DOHH2 (cell line): ENCODE data around the gene TCP11L1.
"Not testable (repeated sequence)": the region's sequence is repeated elsewhere in the genome, so short reads cannot be mapped to it uniquely, and the experiment has no call there.

ENCODE experiments used
- H3F3A ChIP-seq: fragments of 200-600 bp; sonication (generic), shearing (Covaris generic); 2 replicates; pipeline ENCODE4 v1.6.0; 2016; ENCODE audit warnings: antibody characterized with exemption, mild to moderate bottlenecking; ENCODE audit not compliant: control insufficient read depth, insufficient read depth
- H3K27ac ChIP-seq: fragments of 200-600 bp; sonication (generic); 2 replicates; pipeline ENCODE4 v1.5.1; 2014; ENCODE audit warnings: low read depth, mild to moderate bottlenecking, low read length, moderate library complexity
- H3K27me3 ChIP-seq: fragments of 200-600 bp; sonication (generic); 2 replicates; pipeline ENCODE4 v1.6.1; 2014; ENCODE audit warnings: mild to moderate bottlenecking, low read length, mixed read lengths; ENCODE audit not compliant: control insufficient read depth
- H3K36me3 ChIP-seq: fragments of 200-600 bp; sonication (generic); 2 replicates; pipeline ENCODE4 v1.6.1; 2014; ENCODE audit warnings: mild to moderate bottlenecking, low read length, moderate library complexity, mixed read lengths; ENCODE audit not compliant: control insufficient read depth
- H3K4me1 ChIP-seq: fragments of 200-600 bp; sonication (generic); 2 replicates; pipeline ENCODE4 v1.6.1; 2014; ENCODE audit warnings: mild to moderate bottlenecking, low read length, mixed read lengths; ENCODE audit not compliant: control insufficient read depth
- H3K4me2 ChIP-seq: fragments of 200-600 bp; sonication (generic); 2 replicates; pipeline ENCODE4 v1.6.0; 2014; ENCODE audit warnings: mild to moderate bottlenecking, low read length, moderate library complexity
- H3K4me3 ChIP-seq: fragments of 200-600 bp; sonication (generic); 2 replicates; pipeline ENCODE4 v1.5.1; 2014; ENCODE audit warnings: mild to moderate bottlenecking, low read length, mixed read lengths
- H3K79me2 ChIP-seq: fragments of 200-600 bp; sonication (generic); 2 replicates; pipeline ENCODE4 v1.6.1; 2014; ENCODE audit warnings: mild to moderate bottlenecking, low read length, mixed read lengths; ENCODE audit not compliant: control insufficient read depth
- H3K9me2 ChIP-seq: fragments of 200-600 bp; sonication (generic); replicated peaks from 2 replicates; pipeline ENCODE4 v1.6.1; 2014; ENCODE audit warnings: mild to moderate bottlenecking, low read length, mixed read lengths; ENCODE audit not compliant: control insufficient read depth
- H3K9me3 ChIP-seq: fragments of 200-600 bp; sonication (generic); 2 replicates; pipeline ENCODE4 v1.6.1; 2014; ENCODE audit warnings: antibody characterized with exemption, low read length, mixed read lengths; ENCODE audit not compliant: control insufficient read depth, insufficient read depth
- H4K20me1 ChIP-seq: fragments of 200-600 bp; sonication (generic); 2 replicates; pipeline ENCODE4 v1.6.0; 2014; ENCODE audit warnings: low read depth, mild to moderate bottlenecking, antibody characterized with exemption, low read length, moderate library complexity; ENCODE audit not compliant: control insufficient read depth, insufficient read depth
- CTCF ChIP-seq: fragments of 200-600 bp; sonication (generic); IDR thresholded peaks from one replicate; pipeline ENCODE4 v1.5.1; 2014; ENCODE audit warnings: antibody characterized with exemption, mild to moderate bottlenecking, low read depth, low read length; ENCODE audit not compliant: poor library complexity, severe bottlenecking
- EZH2phosphoT487 ChIP-seq: fragments of 200-600 bp; sonication (generic); IDR thresholded peaks from 2 replicates; pipeline ENCODE4 v1.6.1; 2017; ENCODE audit warnings: borderline replicate concordance, mild to moderate bottlenecking, antibody characterized with exemption, low read length, moderate library complexity, mixed read lengths

TCP11L1 gene

GRCh38 chr11:33116535-33116934 is 77.2 kb downstream of the TCP11L1 start:
- Histone ChIP-seq H3F3A (0 out of 2 replicates have a peak, but pooled peaks cover 2% of the 10 kb centered on the region), H3K4me2 (no peak overlapping the region), H3K27me3 (no peaks in the 10 kb centered on the region), H3K4me1 (no peaks in the 10 kb centered on the region), H3K27ac (no peak overlapping the region), H3K79me2 (no peaks in the 10 kb centered on the region), H3K9me3 (no peaks in the 10 kb centered on the region), H3K36me3 (no peaks in the 10 kb centered on the region), H3K9me2 (no peaks in the 10 kb centered on the region), H4K20me1 (no peaks in the 10 kb centered on the region), H3K4me3 (no peak overlapping the region)
- TF ChIP-seq EZH2phosphoT487 (no peak), CTCF (no peak)

- H3K4me2 ChIP-seq, H3F3A ChIP-seq, H3K27ac ChIP-seq, H3K4me1 ChIP-seq, H3K36me3 ChIP-seq, H3K4me3 ChIP-seq, H3K9me3 ChIP-seq, H3K9me2 ChIP-seq, H3K79me2 ChIP-seq, H4K20me1 ChIP-seq, H3K27me3 ChIP-seq: not testable (repeated sequence)
These were observed 83.3 kb downstream of the TCP11L1 start for GRCh38 chr11:33122696-33123095.
